ENCODE data around the gene UBE2S.
A peak's percentile ranks its signal among the peaks of the same experiment; 100 is the strongest.
"Not testable (repeated sequence)": the region's sequence is repeated elsewhere in the genome, so short reads cannot be mapped to it uniquely, and the experiment has no call there.

UBE2S gene

GRCh38 chr19:55406091-55406825 lies 1.3 kb downstream of the UBE2S start:
- DNase-seq (ENCODE audit: low spot score): no peak

- DNase-seq (ENCODE audit: low spot score): no peak
These were observed 1.9 kb downstream of the UBE2S start for GRCh38 chr19:55405638-55406037.

GRCh38 chr19:55402509-55402908 lies 5.1 kb downstream of the UBE2S start:
- DNase-seq (ENCODE audit: low spot score): no peak

GRCh38 chr19:55401390-55401789 lies 6.2 kb downstream of the UBE2S start:
- not testable (repeated sequence) for DNase-seq (ENCODE audit: low spot score)

GRCh38 chr19:55400281-55401087 lies 7.1 kb downstream of the UBE2S start:
- DNase-seq (ENCODE audit: low spot score): no peak

- no peak for DNase-seq (ENCODE audit: low spot score)
These were observed 9.2 kb downstream of the UBE2S start for GRCh38 chr19:55398200-55398925.

GRCh38 chr19:55392820-55393761 lies 14.5 kb downstream of the UBE2S start:
- DNase-seq (ENCODE audit: low spot score): no peak

- no peak for DNase-seq (ENCODE audit: low spot score)
These were observed 15.6 kb downstream of the UBE2S start for GRCh38 chr19:55391702-55392615.

GRCh38 chr19:55391191-55391670 lies 16.4 kb downstream of the UBE2S start:
- DNase-seq (ENCODE audit: low spot score): no peak

- no peak for DNase-seq (ENCODE audit: low spot score)
These were observed 17.1 kb downstream of the UBE2S start for GRCh38 chr19:55390461-55390880.

GRCh38 chr19:55389386-55390317 lies 17.9 kb downstream of the UBE2S start:
- no peak for DNase-seq (ENCODE audit: low spot score)

- DNase-seq (ENCODE audit: low spot score): no peak
These were observed 19.7 kb downstream of the UBE2S start for GRCh38 chr19:55387736-55388497.

- DNase-seq (ENCODE audit: low spot score): no peak
These were observed 21.1 kb downstream of the UBE2S start for GRCh38 chr19:55386493-55386971.

GRCh38 chr19:55385724-55386492 lies 21.7 kb downstream of the UBE2S start, which contains the start of gene RPL28:
Gene RPL28, plus strand, starts transcription at chr19:55385932. Its CDS starts 426 bp downstream, at chr19:55386358.
- DNase-seq (ENCODE audit: low spot score): peak; percentile 96

GRCh38 chr19:55384920-55385723 lies 22.5 kb downstream of the UBE2S start:
- DNase-seq (ENCODE audit: low spot score): peak; percentile 96

GRCh38 chr19:55384131-55384919 lies 23.3 kb downstream of the UBE2S start, which contains the start of gene TMEM238:
Gene TMEM238, minus strand, starts transcription at chr19:55384292. Its CDS starts 33 bp downstream, at chr19:55384259.
- no peak for DNase-seq (ENCODE audit: low spot score)
